Stimulated activated CD4-positive, alpha-beta T cell treated with anti-CD3 and anti-CD28 coated beads, Interleukin-12 subunit alpha, Interleukin-12 subunit beta, amount 100 ng/mL, for 24 hours (primary cell): ENCODE results near the gene ARF6.
"Not testable (repeated sequence)": the region's sequence is repeated elsewhere in the genome, so short reads cannot be mapped to it uniquely, and the experiment has no call there.

Source experiments
- DNase-seq, 2 experiments: peaks; one replicate each; pipeline ENCODE4 v3.0.0-alpha.2; 2020; ENCODE audit warnings: low read depth in 2 of 2

Gene ARF6

GRCh38 chr14:49876563-49877127 is 16.2 kb upstream of the ARF6 start:
- DNase-seq, result no peak

- peak in 1 of 2 experiments; percentile 51 for DNase-seq
Observed at GRCh38 chr14:49879646-49880204, 13.2 kb upstream of the ARF6 start.

- DNase-seq, result no peak
Observed at GRCh38 chr14:49880267-49881064, 12.4 kb upstream of the ARF6 start.

GRCh38 chr14:49881350-49882001 is 11.4 kb upstream of the ARF6 start:
- no peak for DNase-seq

- DNase-seq, result no peak
Observed at GRCh38 chr14:49882826-49883694, 9.8 kb upstream of the ARF6 start.

GRCh38 chr14:49886523-49886922 is 6.4 kb upstream of the ARF6 start:
- no peak for DNase-seq

- no peak for DNase-seq
Observed at GRCh38 chr14:49888293-49888692, 4.6 kb upstream of the ARF6 start.

- no peak for DNase-seq
Observed at GRCh38 chr14:49892301-49892635, 614 bp upstream of the ARF6 start.

- peak; percentile 69 to 80 for DNase-seq
Observed at GRCh38 chr14:49893309-49894213, 679 bp downstream of the ARF6 start.

- not testable (repeated sequence) for DNase-seq
Observed at GRCh38 chr14:49894214-49895107, 1.6 kb downstream of the ARF6 start.

- no peak for DNase-seq
Observed at GRCh38 chr14:49895480-49895879, 2.6 kb downstream of the ARF6 start.

GRCh38 chr14:49896272-49896671 is 3.4 kb downstream of the ARF6 start:
- not testable (repeated sequence) for DNase-seq

- no peak for DNase-seq
Observed at GRCh38 chr14:49896966-49897365, 4.1 kb downstream of the ARF6 start.

- no peak for DNase-seq
Observed at GRCh38 chr14:49897414-49897813, 4.5 kb downstream of the ARF6 start.

- DNase-seq, result no peak
Observed at GRCh38 chr14:49897965-49898364, 5.1 kb downstream of the ARF6 start.

GRCh38 chr14:49898485-49898884 is 5.6 kb downstream of the ARF6 start:
- no peak for DNase-seq

GRCh38 chr14:49900973-49901372 is 8.1 kb downstream of the ARF6 start:
- no peak for DNase-seq

GRCh38 chr14:49902679-49903246 is 9.9 kb downstream of the ARF6 start:
- DNase-seq, result not testable (repeated sequence)

GRCh38 chr14:49904270-49904669 is 11.4 kb downstream of the ARF6 start:
- no peak for DNase-seq
